K562 (cell line): ENCODE measurements around the gene CHERP. TPM values are rescaled to one million over a fixed set of nuclear protein-coding genes. Genes with fewer than 3 reads are reported as not detected.

Source experiments
- BACH1 ChIP-seq: fragments of 200-800 bp; sonication (Bioruptor generic); IDR thresholded peaks from 2 replicates; pipeline ENCODE4 v1.6.1; 2016; ENCODE audit warnings: missing genetic modification characterization, missing compliant biosample characterization
- BCOR ChIP-seq: fragments of 450-650 bp; IDR thresholded peaks from 2 replicates; pipeline ENCODE4 v1.6.1; 2016
- C11orf30 ChIP-seq: fragments of 450-650 bp; IDR thresholded peaks from 2 replicates; pipeline ENCODE4 v1.6.1; 2016; ENCODE audit warnings: low read depth, mild to moderate bottlenecking
- CEBPG ChIP-seq, 3 experiments: fragments of 200-800 bp in 1 of 3; sonication (Bioruptor generic) in 1 of 3; sonication (generic) in 1 of 3; formaldehyde crosslinking in 1 of 3; IDR thresholded peaks in 2 of 3; conservative IDR thresholded peaks in 1 of 3; 2 replicates each; pipeline versions ENCODE4 v1.6.1 to v1.8.0; 2016 to 2022; ENCODE audit warnings: missing compliant biosample characterization in 2 of 3, missing genetic modification characterization in 2 of 3, mild to moderate bottlenecking in 1 of 3, missing genetic modification reagents in 1 of 3
- CTBP1 ChIP-seq: fragments of 450-650 bp; IDR thresholded peaks from 2 replicates; pipeline ENCODE4 v1.6.1; 2016; ENCODE audit warnings: borderline replicate concordance
- CXXC5 ChIP-seq: fragments of 250-450 bp; sonication (Bioruptor Pico); IDR thresholded peaks from 2 replicates; pipeline ENCODE4 v1.8.0; 2022; ENCODE audit warnings: inconsistent platforms, mild to moderate bottlenecking, moderate library complexity
- EGR1 ChIP-seq: fragments of 450-650 bp; conservative IDR thresholded peaks from 2 replicates; pipeline ENCODE4 v1.6.1; 2017; ENCODE audit warnings: mild to moderate bottlenecking
- L3MBTL2 ChIP-seq: fragments of 450-650 bp; IDR thresholded peaks from 2 replicates; pipeline ENCODE4 v1.6.1; 2016; ENCODE audit warnings: mild to moderate bottlenecking, moderate library complexity
- MEF2A ChIP-seq: IDR thresholded peaks from 2 replicates; pipeline ENCODE4 v1.6.1; 2011; ENCODE audit warnings: low read depth, mild to moderate bottlenecking, low read length, moderate library complexity; ENCODE audit not compliant: control insufficient read depth
- NRF1 ChIP-seq, 2 experiments: fragments of 450-650 bp; IDR thresholded peaks in 1 of 2; conservative IDR thresholded peaks in 1 of 2; 2 replicates each; pipeline ENCODE4 v1.6.1; 2014; ENCODE audit warnings: mild to moderate bottlenecking in 2 of 2
- RNF2 ChIP-seq: sonication (generic); IDR thresholded peaks from 2 replicates; pipeline ENCODE4 v1.6.1; 2016
- SMAD1 ChIP-seq: fragments of 150-350 bp; IDR thresholded peaks from 2 replicates; pipeline ENCODE4 v1.6.1; 2014; ENCODE audit warnings: low read length, low read depth; ENCODE audit not compliant: partially characterized antibody
- ZNF143 ChIP-seq: sonication (generic); formaldehyde crosslinking; IDR thresholded peaks from 2 replicates; pipeline ENCODE4 v1.9.0; 2022; ENCODE audit warnings: mild to moderate bottlenecking, missing genetic modification reagents
- ZNF165 ChIP-seq: fragments of 250-450 bp; sonication (Bioruptor Pico); IDR thresholded peaks from 2 replicates; pipeline ENCODE4 v1.4.0; 2020; ENCODE audit warnings: borderline replicate concordance
- polyA plus RNA-seq, 8 experiments: library from polyadenylated mRNA; depleted of rRNA in 4 of 8; stranded (reverse) in 5 of 8; unstranded in 3 of 8; fragments of >200 nt; fragmentation: Nextera tagmentation in 2 of 8; fragmentation: Illumina TruSeq in 1 of 8; extraction: Ambion mirVana in 2 of 8; extraction: Trizol in 1 of 8; gene quantifications; 2 replicates each; pipeline versions ENCODE4 v1.2.1 to v1.2.3, GENCODE V29; 2011 to 2014; ENCODE audit warnings: inconsistent platforms in 1 of 8, missing spikeins in 1 of 8
- total RNA-seq, 7 experiments: library from RNA; depleted of rRNA in 6 of 7; stranded (reverse); fragments of >200 nt in 6 of 7; fragmentation: Illumina TruSeq in 2 of 7; extraction: Trizol in 2 of 7; gene quantifications; 2 replicates each; pipeline versions ENCODE4 v1.2.1 to v1.2.3, GENCODE V29; 2011 to 2021; ENCODE audit warnings: low replicate concordance in 1 of 7
- TF ChIP-seq, protein P1 (sequence below): fragments of 250-450 bp; sonication (Bioruptor Pico); IDR thresholded peaks from 2 replicates; pipeline ENCODE4 v1.8.0; 2022; ENCODE audit warnings: moderate library complexity, mild to moderate bottlenecking, inconsistent platforms
- TF ChIP-seq, protein P2 (sequence below), 2 experiments: fragments of 450-650 bp in 1 of 2; sonication (generic) in 1 of 2; formaldehyde crosslinking in 1 of 2; IDR thresholded peaks in 1 of 2; conservative IDR thresholded peaks in 1 of 2; 2 replicates each; pipeline versions ENCODE4 v1.6.1 to v1.8.1; 2016 to 2023; ENCODE audit warnings: mild to moderate bottlenecking in 2 of 2, moderate library complexity in 2 of 2, inconsistent platforms in 1 of 2, missing genetic modification reagents in 1 of 2
- TF ChIP-seq, protein P3 (sequence below), 3 experiments: fragments of 200-800 bp in 1 of 3; fragments of 250-450 bp in 1 of 3; fragments of 450-650 bp in 1 of 3; sonication (Bioruptor Pico) in 1 of 3; sonication (Bioruptor generic) in 1 of 3; formaldehyde crosslinking in 1 of 3; IDR thresholded peaks; 2 replicates each; pipeline versions ENCODE4 v1.6.1 to v1.8.0; 2016 to 2022; ENCODE audit warnings: mild to moderate bottlenecking in 2 of 3, missing genetic modification characterization in 2 of 3, missing compliant biosample characterization in 1 of 3, moderate library complexity in 1 of 3
- TF ChIP-seq, protein P4 (sequence below): fragments of 450-650 bp; IDR thresholded peaks from 2 replicates; pipeline ENCODE4 v1.6.1; 2016; ENCODE audit warnings: antibody characterized with exemption

Gene CHERP
- total and polyA plus RNA-seq, 9 of the 15 experiments (the other 6 are each of a cell fraction or from before 2014, with no cell fraction given), result 0.60 to 85.1 (median 7.8) TPM

DNA sequence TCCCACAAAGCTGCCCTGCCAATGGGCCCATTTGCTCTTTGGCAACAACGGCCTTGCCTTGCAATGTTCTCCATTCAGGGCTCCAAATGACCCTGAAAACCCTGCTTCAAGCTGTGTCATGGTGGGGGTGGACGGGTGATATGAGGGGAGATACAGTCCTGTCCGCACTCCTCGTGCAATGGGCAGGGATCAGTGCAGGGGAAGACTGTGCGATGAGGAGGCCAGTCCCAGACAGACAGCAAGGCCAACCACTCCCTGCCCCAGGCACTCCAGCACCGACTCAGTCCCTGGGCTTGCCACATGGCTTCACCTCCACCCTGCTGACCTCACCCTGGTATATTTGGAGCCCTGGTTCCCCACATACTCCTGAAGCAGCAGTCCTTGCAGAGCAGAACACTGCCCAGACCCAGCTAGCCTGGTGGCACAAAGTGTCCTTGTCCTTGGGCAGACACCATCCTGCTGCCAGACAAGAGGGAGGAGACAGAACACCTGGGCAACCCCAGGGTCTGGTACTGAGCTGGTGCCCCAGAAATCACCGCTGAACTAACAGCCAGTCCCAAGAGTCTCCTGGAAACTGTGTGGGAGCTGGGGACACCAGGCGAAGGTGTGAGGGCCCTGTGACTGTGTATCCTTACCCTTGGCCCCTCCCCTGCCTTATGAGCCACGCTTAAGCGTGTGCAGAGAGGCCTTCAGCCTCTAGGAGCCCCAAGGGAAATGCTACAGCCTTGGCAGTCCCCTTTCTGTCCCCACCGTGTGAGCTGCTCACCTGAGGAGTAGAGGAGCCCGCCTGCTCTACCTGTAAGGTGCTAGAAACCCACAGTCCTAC lies 39.1 kb upstream of the CHERP start (continued):
- TF ChIP-seq CEBPG (CRISPR knock-in tag; IDR thresholded peaks at IDR 0.05), result no peak; the same call in 1 of the 2 replicates
- TF ChIP-seq CEBPG (tag; conservative IDR thresholded peaks at IDR 0.05 in 1 of 2, IDR thresholded peaks at IDR 0.05 in 1 of 2), result peak in 1 of 2 experiments; percentile 52; a peak in 1 of 4 replicates
- TF ChIP-seq EGR1, result peak; percentile 65; the same call in 1 of the 2 replicates
- no peak for TF ChIP-seq CTBP1
- peak; percentile 26; the same call in 1 of the 2 replicates for TF ChIP-seq BACH1 (tag)
- no peak for TF ChIP-seq MEF2A
- TF ChIP-seq ZNF143 (CRISPR knock-in tag), result no peak
- peak; percentile 73 for TF ChIP-seq C11orf30
- TF ChIP-seq CXXC5, result peak; percentile 54; the same call in 1 of the 2 replicates
- TF ChIP-seq BCOR, result 0 out of 2 replicates have a peak, but pooled peaks have one; percentile 18
- TF ChIP-seq, protein P1, sequence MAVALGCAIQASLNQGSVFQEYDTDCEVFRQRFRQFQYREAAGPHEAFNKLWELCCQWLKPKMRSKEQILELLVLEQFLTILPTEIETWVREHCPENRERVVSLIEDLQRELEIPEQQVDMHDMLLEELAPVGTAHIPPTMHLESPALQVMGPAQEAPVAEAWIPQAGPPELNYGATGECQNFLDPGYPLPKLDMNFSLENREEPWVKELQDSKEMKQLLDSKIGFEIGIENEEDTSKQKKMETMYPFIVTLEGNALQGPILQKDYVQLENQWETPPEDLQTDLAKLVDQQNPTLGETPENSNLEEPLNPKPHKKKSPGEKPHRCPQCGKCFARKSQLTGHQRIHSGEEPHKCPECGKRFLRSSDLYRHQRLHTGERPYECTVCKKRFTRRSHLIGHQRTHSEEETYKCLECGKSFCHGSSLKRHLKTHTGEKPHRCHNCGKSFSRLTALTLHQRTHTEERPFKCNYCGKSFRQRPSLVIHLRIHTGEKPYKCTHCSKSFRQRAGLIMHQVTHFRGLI, result no peak
- peak; percentile 76; the same call in 1 of the 2 replicates for TF ChIP-seq L3MBTL2
- TF ChIP-seq NRF1 (conservative IDR thresholded peaks at IDR 0.05 in 1 of 2, IDR thresholded peaks at IDR 0.05 in 1 of 2), result peak in 1 of 2 experiments; percentile 30; a peak in 2 of 4 replicates
- TF ChIP-seq SMAD1, result no peak
- peak; percentile 72 for TF ChIP-seq RNF2
- TF ChIP-seq, protein P2, sequence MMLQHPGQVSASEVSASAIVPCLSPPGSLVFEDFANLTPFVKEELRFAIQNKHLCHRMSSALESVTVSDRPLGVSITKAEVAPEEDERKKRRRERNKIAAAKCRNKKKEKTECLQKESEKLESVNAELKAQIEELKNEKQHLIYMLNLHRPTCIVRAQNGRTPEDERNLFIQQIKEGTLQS (IDR thresholded peaks at IDR 0.05), result 0 out of 2 replicates have a peak, but pooled peaks have one; percentile 10
- TF ChIP-seq, protein P2 (CRISPR knock-in tag; conservative IDR thresholded peaks at IDR 0.05), result no peak
- TF ChIP-seq, protein P3, sequence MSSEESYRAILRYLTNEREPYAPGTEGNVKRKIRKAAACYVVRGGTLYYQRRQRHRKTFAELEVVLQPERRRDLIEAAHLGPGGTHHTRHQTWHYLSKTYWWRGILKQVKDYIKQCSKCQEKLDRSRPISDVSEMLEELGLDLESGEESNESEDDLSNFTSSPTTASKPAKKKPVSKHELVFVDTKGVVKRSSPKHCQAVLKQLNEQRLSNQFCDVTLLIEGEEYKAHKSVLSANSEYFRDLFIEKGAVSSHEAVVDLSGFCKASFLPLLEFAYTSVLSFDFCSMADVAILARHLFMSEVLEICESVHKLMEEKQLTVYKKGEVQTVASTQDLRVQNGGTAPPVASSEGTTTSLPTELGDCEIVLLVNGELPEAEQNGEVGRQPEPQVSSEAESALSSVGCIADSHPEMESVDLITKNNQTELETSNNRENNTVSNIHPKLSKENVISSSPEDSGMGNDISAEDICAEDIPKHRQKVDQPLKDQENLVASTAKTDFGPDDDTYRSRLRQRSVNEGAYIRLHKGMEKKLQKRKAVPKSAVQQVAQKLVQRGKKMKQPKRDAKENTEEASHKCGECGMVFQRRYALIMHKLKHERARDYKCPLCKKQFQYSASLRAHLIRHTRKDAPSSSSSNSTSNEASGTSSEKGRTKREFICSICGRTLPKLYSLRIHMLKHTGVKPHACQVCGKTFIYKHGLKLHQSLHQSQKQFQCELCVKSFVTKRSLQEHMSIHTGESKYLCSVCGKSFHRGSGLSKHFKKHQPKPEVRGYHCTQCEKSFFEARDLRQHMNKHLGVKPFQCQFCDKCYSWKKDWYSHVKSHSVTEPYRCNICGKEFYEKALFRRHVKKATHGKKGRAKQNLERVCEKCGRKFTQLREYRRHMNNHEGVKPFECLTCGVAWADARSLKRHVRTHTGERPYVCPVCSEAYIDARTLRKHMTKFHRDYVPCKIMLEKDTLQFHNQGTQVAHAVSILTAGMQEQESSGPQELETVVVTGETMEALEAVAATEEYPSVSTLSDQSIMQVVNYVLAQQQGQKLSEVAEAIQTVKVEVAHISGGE (CRISPR knock-in tag; IDR thresholded peaks at IDR 0.05), result peak in 1 of 3 experiments; percentile 61; a peak in 1 of 6 replicates
- TF ChIP-seq, protein P4, sequence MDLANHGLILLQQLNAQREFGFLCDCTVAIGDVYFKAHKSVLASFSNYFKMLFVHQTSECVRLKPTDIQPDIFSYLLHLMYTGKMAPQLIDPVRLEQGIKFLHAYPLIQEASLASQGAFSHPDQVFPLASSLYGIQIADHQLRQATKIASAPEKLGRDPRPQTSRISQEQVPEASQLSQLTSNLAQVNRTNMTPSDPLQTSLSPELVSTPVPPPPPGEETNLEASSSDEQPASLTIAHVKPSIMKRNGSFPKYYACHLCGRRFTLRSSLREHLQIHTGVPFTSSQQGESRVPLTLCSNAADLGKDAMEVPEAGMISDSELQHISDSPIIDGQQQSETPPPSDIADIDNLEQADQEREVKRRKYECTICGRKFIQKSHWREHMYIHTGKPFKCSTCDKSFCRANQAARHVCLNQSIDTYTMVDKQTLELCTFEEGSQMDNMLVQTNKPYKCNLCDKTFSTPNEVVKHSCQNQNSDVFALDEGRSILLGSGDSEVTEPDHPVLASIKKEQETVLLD, result 0 out of 2 replicates have a peak, but pooled peaks have one; percentile 56
- TF ChIP-seq ZNF165, result no peak
